ENCODE measurements around the gene TBC1D2B.

TBC1D2B gene

GRCh38 chr15:78093242-78094020, 15.9 kb upstream of the TBC1D2B start:
- FAIRE-seq, result no peak

GRCh38 chr15:78092261-78093041, 14.9 kb upstream of the TBC1D2B start, which contains the start of gene SH2D7:
TSS of gene SH2D7 (plus strand) at chr15:78092561. CDS start at chr15:78092585, 24 bp downstream.
- no peak for FAIRE-seq

- no peak for FAIRE-seq
Measured at GRCh38 chr15:78090422-78091063, 13.0 kb upstream of the TBC1D2B start.

GRCh38 chr15:78088773-78089080, 11.2 kb upstream of the TBC1D2B start:
- FAIRE-seq, result no peak

- no peak for FAIRE-seq
Measured at GRCh38 chr15:78087951-78088772, 10.7 kb upstream of the TBC1D2B start.

GRCh38 chr15:78085928-78086327, 8.4 kb upstream of the TBC1D2B start:
- no peak for FAIRE-seq

- FAIRE-seq, result no peak
Measured at GRCh38 chr15:78084449-78084750, 6.9 kb upstream of the TBC1D2B start.

GRCh38 chr15:78083687-78084448, 6.4 kb upstream of the TBC1D2B start:
- no peak for FAIRE-seq

GRCh38 chr15:78083186-78083585, 5.7 kb upstream of the TBC1D2B start:
- FAIRE-seq, result no peak

- no peak for FAIRE-seq
Measured at GRCh38 chr15:78082743-78083110, 5.2 kb upstream of the TBC1D2B start.

GRCh38 chr15:78082106-78082742, 4.7 kb upstream of the TBC1D2B start:
- no peak for FAIRE-seq

- no peak for FAIRE-seq
Measured at GRCh38 chr15:78080088-78080460, 2.6 kb upstream of the TBC1D2B start.

GRCh38 chr15:78079298-78080087, 2.0 kb upstream of the TBC1D2B start:
- FAIRE-seq, result no peak

- FAIRE-seq, result no peak
Measured at GRCh38 chr15:78077871-78078210, 330 bp upstream of the TBC1D2B start.

- FAIRE-seq, result no peak
Measured at GRCh38 chr15:78076231-78077052, 1.1 kb downstream of the TBC1D2B start.

- no peak for FAIRE-seq
Measured at GRCh38 chr15:78075490-78076230, 1.9 kb downstream of the TBC1D2B start.

GRCh38 chr15:78073046-78073787, 4.3 kb downstream of the TBC1D2B start:
- FAIRE-seq, result no peak

- FAIRE-seq, result no peak
Measured at GRCh38 chr15:78072080-78072892, 5.2 kb downstream of the TBC1D2B start.

Measured in colon (tissue), 2 donors.